Smooth muscle cell (in vitro differentiated cells): ENCODE measurements around the gene VEPH1. TPM values are rescaled to one million over a fixed set of nuclear protein-coding genes. Genes with fewer than 3 reads are reported as not detected.

ENCODE experiments used
- DNase-seq: peaks from one replicate; lab custom pipeline; 2025; ENCODE audit not compliant: unreplicated experiment; lab: John Stamatoyannopoulos, UW
- H2AFZ ChIP-seq: fragments of 200-600 bp; sonication (generic); 2 replicates; pipeline ENCODE4 v1.6.0; 2016; ENCODE audit warnings: antibody characterized with exemption, low read depth, mild to moderate bottlenecking
- H3F3A ChIP-seq: fragments of 200-600 bp; sonication (generic); 2 replicates; pipeline ENCODE4 v1.6.0; 2017; ENCODE audit warnings: antibody characterized with exemption, low read depth
- H3K27ac ChIP-seq: fragments of 200-600 bp; sonication (generic); 2 replicates; pipeline ENCODE4 v1.5.1; 2016; ENCODE audit warnings: low read depth, mild to moderate bottlenecking
- H3K27me3 ChIP-seq: fragments of 200-600 bp; sonication (generic); 2 replicates; pipeline ENCODE4 v1.6.1; 2016; ENCODE audit warnings: low read depth, mild to moderate bottlenecking
- H3K36me3 ChIP-seq: fragments of 200-600 bp; sonication (generic); 2 replicates; pipeline ENCODE4 v1.5.1; 2016; ENCODE audit warnings: low read depth
- H3K4me1 ChIP-seq: fragments of 200-600 bp; sonication (generic); 2 replicates; pipeline ENCODE4 v1.5.1; 2016; ENCODE audit warnings: low read depth
- H3K4me2 ChIP-seq: fragments of 200-600 bp; sonication (generic); 2 replicates; pipeline ENCODE4 v1.6.0; 2016; ENCODE audit warnings: mild to moderate bottlenecking
- H3K4me3 ChIP-seq: fragments of 200-600 bp; sonication (generic); 2 replicates; pipeline ENCODE4 v1.5.1; 2016; ENCODE audit warnings: mild to moderate bottlenecking
- H3K79me2 ChIP-seq: fragments of 200-600 bp; sonication (generic); 2 replicates; pipeline ENCODE4 v1.6.0; 2016; ENCODE audit warnings: low read depth, mild to moderate bottlenecking
- H3K9ac ChIP-seq: fragments of 200-600 bp; sonication (generic); 2 replicates; pipeline ENCODE4 v1.6.0; 2016; ENCODE audit warnings: low read depth
- H3K9me3 ChIP-seq: fragments of 200-600 bp; sonication (generic); replicated peaks from 2 replicates; pipeline ENCODE4 v1.5.1; 2016; ENCODE audit warnings: low read depth
- H4K20me1 ChIP-seq: fragments of 200-600 bp; sonication (generic); 2 replicates; pipeline ENCODE4 v1.6.0; 2016; ENCODE audit warnings: low read depth
- CTCF ChIP-seq: fragments of 200-600 bp; sonication (generic); IDR thresholded peaks from 2 replicates; pipeline ENCODE4 v1.5.1; 2017; ENCODE audit warnings: borderline replicate concordance, mild to moderate bottlenecking, antibody characterized with exemption; ENCODE audit not compliant: insufficient read depth, poor library complexity, severe bottlenecking
- WGBS: methylation state at CpG from one replicate; pipeline ENCODE4 v1.1.7; 2016; ENCODE audit warnings: low lambda C conversion rate; 5-methylcytosine and 5-hydroxymethylcytosine counted together
- polyA plus RNA-seq: library from polyadenylated mRNA; unstranded; fragments of >200 nt; fragmentation: Nextera tagmentation; extraction: Ambion mirVana; gene quantifications from 2 replicates; pipeline ENCODE4 v1.2.1, GENCODE V29; 2016
- total RNA-seq: library from RNA; depleted of rRNA; stranded (reverse); fragments of >200 nt; gene quantifications from 2 replicates; pipeline ENCODE4 v1.2.3, GENCODE V29; 2014

VEPH1 gene
- total and polyA plus RNA-seq, 2 experiments from 2014 or later, result 0.58 to 3.0 TPM

- Histone ChIP-seq H3K4me3 (no peak overlapping the region), H3K27me3 (peaks cover 5% of the 10 kb centered on the region), H3K27ac (no peak overlapping the region), H3K36me3 (no peaks in the 10 kb centered on the region), H3K79me2 (no peaks in the 10 kb centered on the region), H4K20me1 (no peaks in the 10 kb centered on the region), H3K4me2 (no peak overlapping the region), H3K4me1 (peaks cover under 1% of the 10 kb centered on the region), H3F3A (peaks cover 4% of the 10 kb centered on the region), H3K9ac (no peak overlapping the region), H3K9me3 (no peaks in the 10 kb centered on the region), H2AFZ (no peak overlapping the region)
- no peak for TF ChIP-seq CTCF
- no peak for DNase-seq
- WGBS, result 73% methylated on average over 3 of the region's 3 CpGs
These were observed 59.1 kb downstream of the VEPH1 start for GRCh38 chr3:157443905-157444796.

- H3K36me3 ChIP-seq, result no peaks in the 10 kb centered on the region
- no peak overlapping the region for H2AFZ ChIP-seq
- peaks cover 4% of the 10 kb centered on the region for H3F3A ChIP-seq
- H3K4me1 ChIP-seq, result peaks cover 13% of the 10 kb centered on the region
- peaks cover 15% of the 10 kb centered on the region for H3K27me3 ChIP-seq
- WGBS, result 11% methylated on average over 2 of the region's 2 CpGs
- H3K9ac ChIP-seq, result no peak overlapping the region
- DNase-seq, result no peak
- TF ChIP-seq CTCF, result no peak
- no peaks in the 10 kb centered on the region for H3K9me3 ChIP-seq
- H3K4me2 ChIP-seq, result peak overlapping the region; percentile 1
- H3K79me2 ChIP-seq, result no peaks in the 10 kb centered on the region
- no peak overlapping the region for H3K27ac ChIP-seq
- H3K4me3 ChIP-seq, result no peak overlapping the region
- no peaks in the 10 kb centered on the region for H4K20me1 ChIP-seq
These were observed 60.5 kb downstream of the VEPH1 start for GRCh38 chr3:157442729-157443128.

GRCh38 chr3:157441102-157441624, 62.1 kb downstream of the VEPH1 start:
- peaks cover 15% of the 10 kb centered on the region for H3K27me3 ChIP-seq
- no peak overlapping the region for H3K9ac ChIP-seq
- H3K4me2 ChIP-seq, result no peak overlapping the region
- no peak overlapping the region for H3K27ac ChIP-seq
- no peaks in the 10 kb centered on the region for H3K9me3 ChIP-seq
- no peaks in the 10 kb centered on the region for H4K20me1 ChIP-seq
- DNase-seq, result no peak
- H3K36me3 ChIP-seq, result no peaks in the 10 kb centered on the region
- TF ChIP-seq CTCF, result no peak
- no peak overlapping the region for H2AFZ ChIP-seq
- peaks cover 13% of the 10 kb centered on the region for H3K4me1 ChIP-seq
- 90% methylated on average over 2 of the region's 2 CpGs for WGBS
- no peak overlapping the region for H3K4me3 ChIP-seq
- no peaks in the 10 kb centered on the region for H3F3A ChIP-seq
- H3K79me2 ChIP-seq, result no peaks in the 10 kb centered on the region
